Measurements from ENCODE around the gene GBP7.

DNA sequence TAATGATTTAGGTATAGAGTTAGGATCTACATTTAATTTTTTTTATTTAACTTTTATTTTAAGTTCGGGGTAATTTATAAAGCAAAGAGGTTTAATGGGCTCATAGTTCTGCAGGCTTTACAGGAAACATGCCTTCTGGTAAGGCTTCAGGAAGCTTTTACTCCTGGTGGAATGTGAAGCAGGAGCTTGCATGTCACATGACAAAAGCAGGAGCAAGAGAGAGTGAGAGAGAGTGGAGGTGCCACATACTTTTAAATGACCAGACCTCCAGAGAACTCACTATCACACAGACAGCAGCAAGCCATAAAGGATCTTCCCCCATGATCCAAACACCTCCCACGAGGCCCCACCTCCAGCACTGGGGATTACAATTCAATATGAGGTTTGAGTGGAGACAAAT, 32.3 kb downstream of the GBP7 start:
- TF ChIP-seq EZH2 (IDR thresholded peaks at IDR 0.05; ENCODE audit: borderline replicate concordance, low read depth, low read length, severe bottlenecking) = no peak
- TF ChIP-seq, protein P1, sequence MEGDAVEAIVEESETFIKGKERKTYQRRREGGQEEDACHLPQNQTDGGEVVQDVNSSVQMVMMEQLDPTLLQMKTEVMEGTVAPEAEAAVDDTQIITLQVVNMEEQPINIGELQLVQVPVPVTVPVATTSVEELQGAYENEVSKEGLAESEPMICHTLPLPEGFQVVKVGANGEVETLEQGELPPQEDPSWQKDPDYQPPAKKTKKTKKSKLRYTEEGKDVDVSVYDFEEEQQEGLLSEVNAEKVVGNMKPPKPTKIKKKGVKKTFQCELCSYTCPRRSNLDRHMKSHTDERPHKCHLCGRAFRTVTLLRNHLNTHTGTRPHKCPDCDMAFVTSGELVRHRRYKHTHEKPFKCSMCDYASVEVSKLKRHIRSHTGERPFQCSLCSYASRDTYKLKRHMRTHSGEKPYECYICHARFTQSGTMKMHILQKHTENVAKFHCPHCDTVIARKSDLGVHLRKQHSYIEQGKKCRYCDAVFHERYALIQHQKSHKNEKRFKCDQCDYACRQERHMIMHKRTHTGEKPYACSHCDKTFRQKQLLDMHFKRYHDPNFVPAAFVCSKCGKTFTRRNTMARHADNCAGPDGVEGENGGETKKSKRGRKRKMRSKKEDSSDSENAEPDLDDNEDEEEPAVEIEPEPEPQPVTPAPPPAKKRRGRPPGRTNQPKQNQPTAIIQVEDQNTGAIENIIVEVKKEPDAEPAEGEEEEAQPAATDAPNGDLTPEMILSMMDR (IDR thresholded peaks at IDR 0.05; ENCODE audit: borderline replicate concordance, extremely low read depth, low read length, poor library complexity, severe bottlenecking) = no peak

All from DND-41 (cell line).